A673 (cell line): ENCODE results near the gene CNIH3.

Experiments
- EZH2 ChIP-seq: fragments of 200-600 bp; sonication (generic); IDR thresholded peaks from 2 replicates; pipeline ENCODE4 v1.6.1; 2017; ENCODE audit warnings: borderline replicate concordance, low read depth, mild to moderate bottlenecking, mixed read lengths, antibody characterized with exemption, low read length; ENCODE audit not compliant: poor library complexity, severe bottlenecking
- TF ChIP-seq, protein P1 (sequence below): fragments of 300-800, 200-600 bp; sonication (generic); conservative IDR thresholded peaks from 2 replicates; pipeline ENCODE4 v1.5.1; 2017; ENCODE audit warnings: low read depth, mild to moderate bottlenecking, antibody characterized with exemption, low read length, moderate library complexity, mixed read lengths

- TF ChIP-seq, protein P1, sequence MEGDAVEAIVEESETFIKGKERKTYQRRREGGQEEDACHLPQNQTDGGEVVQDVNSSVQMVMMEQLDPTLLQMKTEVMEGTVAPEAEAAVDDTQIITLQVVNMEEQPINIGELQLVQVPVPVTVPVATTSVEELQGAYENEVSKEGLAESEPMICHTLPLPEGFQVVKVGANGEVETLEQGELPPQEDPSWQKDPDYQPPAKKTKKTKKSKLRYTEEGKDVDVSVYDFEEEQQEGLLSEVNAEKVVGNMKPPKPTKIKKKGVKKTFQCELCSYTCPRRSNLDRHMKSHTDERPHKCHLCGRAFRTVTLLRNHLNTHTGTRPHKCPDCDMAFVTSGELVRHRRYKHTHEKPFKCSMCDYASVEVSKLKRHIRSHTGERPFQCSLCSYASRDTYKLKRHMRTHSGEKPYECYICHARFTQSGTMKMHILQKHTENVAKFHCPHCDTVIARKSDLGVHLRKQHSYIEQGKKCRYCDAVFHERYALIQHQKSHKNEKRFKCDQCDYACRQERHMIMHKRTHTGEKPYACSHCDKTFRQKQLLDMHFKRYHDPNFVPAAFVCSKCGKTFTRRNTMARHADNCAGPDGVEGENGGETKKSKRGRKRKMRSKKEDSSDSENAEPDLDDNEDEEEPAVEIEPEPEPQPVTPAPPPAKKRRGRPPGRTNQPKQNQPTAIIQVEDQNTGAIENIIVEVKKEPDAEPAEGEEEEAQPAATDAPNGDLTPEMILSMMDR = no peak
- no peak for TF ChIP-seq EZH2
These were observed 57.0 kb downstream of the CNIH3 start for GRCh38 chr1:224673141-224673540.
